HG03025 (cell line): ENCODE measurements around the gene DYNLT3.

Experiments
- ATAC-seq: cut with Tn5 transposase; IDR thresholded peaks from one replicate; pipeline ENCODE4 v1.9.1; 2021; ENCODE audit warnings: mild to moderate bottlenecking, moderate library complexity; ENCODE audit not compliant: unreplicated experiment, low FRiP score

DYNLT3 gene

GRCh38 chrX:37796310-37796709 is 51.1 kb downstream of the DYNLT3 start:
- no peak for ATAC-seq
